HEK293 (cell line): Measurements from ENCODE around the gene SPDYE4.

ENCODE experiments used
- CTCF ChIA-PET: fragments of 350-600 bp; formaldehyde crosslinking; extraction: SDS; loops from one replicate; lab custom pipeline; 2021; ENCODE audit warnings: antibody characterized with exemption; lab: Yijun Ruan, JAX
- POLR2A ChIA-PET: fragments of 300-600 bp; formaldehyde crosslinking; extraction: SDS; loops from one replicate; lab custom pipeline; 2020; ENCODE audit warnings: antibody characterized with exemption, inconsistent platforms; lab: Yijun Ruan, JAX
- H3K27ac ChIP-seq: fragments of 200-500 bp; sonication (Bioruptor generic); 2 replicates; pipeline ENCODE4 v1.5.1; 2014; ENCODE audit warnings: low read depth, low read length, control low read depth, inconsistent platforms; ENCODE audit errors: extremely low read depth
- H3K36me3 ChIP-seq, 2 experiments: fragments of 200-500 bp in 1 of 2; sonication (Bioruptor generic) in 1 of 2; 1 replicate in 1 of 2; 2 replicates in 1 of 2; pipeline ENCODE4 v1.5.1; 2014 to 2017; ENCODE audit warnings: inconsistent platforms in 2 of 2, low read length in 2 of 2; ENCODE audit not compliant: control insufficient read depth in 2 of 2, insufficient read depth in 1 of 2
- H3K4me1 ChIP-seq: fragments of 200-500 bp; sonication (Bioruptor generic); 2 replicates; pipeline ENCODE4 v1.5.1; 2014; ENCODE audit warnings: mild to moderate bottlenecking, low read length, inconsistent platforms; ENCODE audit not compliant: control insufficient read depth, insufficient read depth
- H3K4me3 ChIP-seq: 2 replicates; pipeline ENCODE4 v1.5.1; 2011; ENCODE audit warnings: low read depth, mild to moderate bottlenecking, control low read depth, low read length, moderate library complexity
- H3K9me3 ChIP-seq: fragments of 200-500 bp; sonication (Bioruptor generic); 2 replicates; pipeline ENCODE4 v1.5.1; 2014; ENCODE audit warnings: low read depth, low read length, inconsistent platforms; ENCODE audit not compliant: control insufficient read depth, insufficient read depth
- GLI4 ChIP-seq: fragments of 450-650 bp; formaldehyde crosslinking; IDR thresholded peaks from 2 replicates; pipeline ENCODE4 v1.5.1; 2016; ENCODE audit warnings: missing biosample characterization, missing genetic modification characterization
- GLIS1 ChIP-seq: fragments of 450-650 bp; formaldehyde crosslinking; IDR thresholded peaks from 2 replicates; pipeline ENCODE4 v1.5.1; 2016; ENCODE audit warnings: missing biosample characterization, missing genetic modification characterization
- KLF1 ChIP-seq: fragments of 450-650 bp; formaldehyde crosslinking; IDR thresholded peaks from 2 replicates; pipeline ENCODE4 v1.5.1; 2016; ENCODE audit warnings: missing biosample characterization, missing genetic modification characterization
- KLF8 ChIP-seq: fragments of 450-650 bp; formaldehyde crosslinking; IDR thresholded peaks from 2 replicates; pipeline ENCODE4 v1.5.1; 2016; ENCODE audit warnings: missing biosample characterization, missing genetic modification characterization
- SALL2 ChIP-seq: fragments of 450-650 bp; formaldehyde crosslinking; IDR thresholded peaks from 2 replicates; pipeline ENCODE4 v1.5.0; 2017; ENCODE audit warnings: missing biosample characterization, mild to moderate bottlenecking, missing genetic modification characterization, borderline replicate concordance
- SCRT1 ChIP-seq: fragments of 450-650 bp; formaldehyde crosslinking; IDR thresholded peaks from 2 replicates; pipeline ENCODE4 v1.5.1; 2016; ENCODE audit warnings: missing biosample characterization, missing genetic modification characterization, borderline replicate concordance
- SCRT2 ChIP-seq: fragments of 450-650 bp; formaldehyde crosslinking; IDR thresholded peaks from 2 replicates; pipeline ENCODE4 v1.5.1; 2016; ENCODE audit warnings: missing biosample characterization, missing genetic modification characterization
- SP3 ChIP-seq: fragments of 450-650 bp; formaldehyde crosslinking; IDR thresholded peaks from 2 replicates; pipeline ENCODE4 v1.5.1; 2016; ENCODE audit warnings: missing biosample characterization, missing genetic modification characterization
- TRIM28 ChIP-seq: IDR thresholded peaks from 2 replicates; pipeline ENCODE4 v1.6.1; 2011; ENCODE audit warnings: low read length, control low read depth, borderline replicate concordance
- ZNF132 ChIP-seq: fragments of 450-650 bp; formaldehyde crosslinking; IDR thresholded peaks from 2 replicates; pipeline ENCODE4 v1.5.1; 2017; ENCODE audit warnings: missing biosample characterization, missing genetic modification characterization, borderline replicate concordance
- ZNF174 ChIP-seq: fragments of 450-650 bp; formaldehyde crosslinking; IDR thresholded peaks from 2 replicates; pipeline ENCODE4 v1.5.0; 2017; ENCODE audit warnings: missing biosample characterization, mild to moderate bottlenecking, missing genetic modification characterization
- ZNF335 ChIP-seq: fragments of 450-650 bp; formaldehyde crosslinking; conservative IDR thresholded peaks from 2 replicates; pipeline ENCODE4 v1.5.1; 2016; ENCODE audit warnings: missing biosample characterization, missing genetic modification characterization
- ZNF391 ChIP-seq: fragments of 450-650 bp; formaldehyde crosslinking; IDR thresholded peaks from 2 replicates; pipeline ENCODE4 v1.5.1; 2016; ENCODE audit warnings: low read depth, missing biosample characterization, missing genetic modification characterization, borderline replicate concordance
- ZNF423 ChIP-seq: fragments of 450-650 bp; formaldehyde crosslinking; IDR thresholded peaks from 2 replicates; pipeline ENCODE4 v1.5.1; 2016; ENCODE audit warnings: missing biosample characterization, missing genetic modification characterization
- ZNF76 ChIP-seq: fragments of 450-650 bp; formaldehyde crosslinking; IDR thresholded peaks from 2 replicates; pipeline ENCODE4; 2016; ENCODE audit warnings: low read depth, missing biosample characterization, missing genetic modification characterization, borderline replicate concordance
- ZNF768 ChIP-seq: fragments of 450-650 bp; formaldehyde crosslinking; IDR thresholded peaks from 2 replicates; pipeline ENCODE4 v1.5.1; 2018; ENCODE audit warnings: missing biosample characterization, mild to moderate bottlenecking, missing genetic modification characterization
- TF ChIP-seq, protein P1 (sequence below): fragments of 450-650 bp; formaldehyde crosslinking; optimal IDR thresholded peaks from 2 replicates; pipeline ENCODE3; 2016; ENCODE audit warnings: missing biosample characterization, mild to moderate bottlenecking, missing genetic modification characterization
- TF ChIP-seq, protein P2 (sequence below): sonication (generic); formaldehyde crosslinking; IDR thresholded peaks from 2 replicates; pipeline ENCODE4 v1.8.1; 2022; ENCODE audit warnings: mild to moderate bottlenecking, moderate library complexity, missing genetic modification reagents
- TF ChIP-seq, protein P3 (sequence below): fragments of 450-650 bp; formaldehyde crosslinking; IDR thresholded peaks from 2 replicates; pipeline ENCODE4 v1.5.1; 2016; ENCODE audit warnings: missing biosample characterization, missing genetic modification characterization
- TF ChIP-seq, protein P4 (sequence below): fragments of 450-650 bp; formaldehyde crosslinking; IDR thresholded peaks from 2 replicates; pipeline ENCODE4 v1.5.1; 2016; ENCODE audit warnings: missing biosample characterization, missing genetic modification characterization, borderline replicate concordance
- TF ChIP-seq, protein P5 (sequence below): IDR thresholded peaks from 2 replicates; pipeline ENCODE4 v1.6.1; 2011; ENCODE audit warnings: mild to moderate bottlenecking, low read depth, low read length, borderline replicate concordance

SPDYE4 gene

DNA sequence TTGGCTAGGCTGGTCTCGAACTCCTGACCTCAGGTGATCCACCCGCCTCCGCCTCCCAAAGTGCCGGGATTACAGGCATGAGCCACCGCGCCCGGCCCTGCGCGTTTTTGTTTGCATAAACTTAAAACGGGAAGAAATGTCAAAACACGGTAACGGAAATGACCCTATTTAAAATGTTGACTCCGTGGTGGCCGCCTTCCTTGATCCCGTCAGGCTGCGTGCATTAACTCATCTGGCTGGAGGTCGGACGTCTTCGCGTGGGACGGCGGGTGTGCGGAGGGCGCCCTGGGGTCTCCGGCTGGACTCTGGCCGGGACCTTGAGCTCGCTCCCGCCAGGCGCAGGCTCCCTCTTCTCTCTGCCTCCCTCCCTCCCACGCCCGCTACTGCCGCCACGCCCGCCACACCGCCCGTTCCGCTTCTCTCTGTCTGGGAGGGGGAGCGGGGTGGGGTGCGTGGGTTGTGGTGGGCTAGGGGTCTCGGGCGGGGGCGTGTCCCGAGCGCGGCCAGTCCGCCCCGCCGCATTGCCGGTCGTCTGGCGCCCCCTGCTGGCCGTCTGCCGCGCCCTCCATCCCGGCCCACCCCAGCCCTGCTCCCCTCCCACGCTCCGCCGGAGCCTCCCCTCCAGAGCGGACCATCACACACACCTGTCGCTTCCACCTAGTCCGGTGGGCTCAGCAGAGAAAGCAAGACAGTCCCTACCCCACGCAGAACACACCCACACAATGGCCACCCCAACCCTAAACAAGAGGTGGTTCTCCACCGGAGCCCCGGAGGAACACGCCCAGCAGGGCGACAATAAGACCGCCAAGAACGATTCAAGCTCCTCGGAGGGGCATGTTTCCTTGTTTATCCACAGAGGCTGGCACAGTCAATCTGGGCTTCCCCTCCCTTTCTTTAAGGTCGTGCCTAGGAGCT lies 12.5 kb downstream of the SPDYE4 start (continued):
- TF ChIP-seq, protein P1, sequence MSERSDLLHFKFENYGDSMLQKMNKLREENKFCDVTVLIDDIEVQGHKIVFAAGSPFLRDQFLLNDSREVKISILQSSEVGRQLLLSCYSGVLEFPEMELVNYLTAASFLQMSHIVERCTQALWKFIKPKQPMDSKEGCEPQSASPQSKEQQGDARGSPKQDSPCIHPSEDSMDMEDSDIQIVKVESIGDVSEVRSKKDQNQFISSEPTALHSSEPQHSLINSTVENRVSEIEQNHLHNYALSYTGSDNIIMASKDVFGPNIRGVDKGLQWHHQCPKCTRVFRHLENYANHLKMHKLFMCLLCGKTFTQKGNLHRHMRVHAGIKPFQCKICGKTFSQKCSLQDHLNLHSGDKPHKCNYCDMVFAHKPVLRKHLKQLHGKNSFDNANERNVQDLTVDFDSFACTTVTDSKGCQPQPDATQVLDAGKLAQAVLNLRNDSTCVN (tag by site-specific recombination) = peak; percentile 88
- peak; percentile 69; the same call in 1 of the 2 replicates for TF ChIP-seq ZNF423 (tag by site-specific recombination)
- TF ChIP-seq, protein P2, sequence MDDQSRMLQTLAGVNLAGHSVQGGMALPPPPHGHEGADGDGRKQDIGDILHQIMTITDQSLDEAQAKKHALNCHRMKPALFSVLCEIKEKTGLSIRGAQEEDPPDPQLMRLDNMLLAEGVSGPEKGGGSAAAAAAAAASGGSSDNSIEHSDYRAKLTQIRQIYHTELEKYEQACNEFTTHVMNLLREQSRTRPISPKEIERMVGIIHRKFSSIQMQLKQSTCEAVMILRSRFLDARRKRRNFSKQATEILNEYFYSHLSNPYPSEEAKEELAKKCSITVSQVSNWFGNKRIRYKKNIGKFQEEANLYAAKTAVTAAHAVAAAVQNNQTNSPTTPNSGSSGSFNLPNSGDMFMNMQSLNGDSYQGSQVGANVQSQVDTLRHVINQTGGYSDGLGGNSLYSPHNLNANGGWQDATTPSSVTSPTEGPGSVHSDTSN (CRISPR knock-in tag) = no peak
- TF ChIP-seq GLIS1 (tag by site-specific recombination) = peak; percentile 50
- TF ChIP-seq KLF8 (tag by site-specific recombination) = peak; percentile 98
- TF ChIP-seq SP3 (tag by site-specific recombination) = peak; percentile 67
- TF ChIP-seq SALL2 (tag by site-specific recombination) = no peak
- peak; percentile 37; the same call in 1 of the 2 replicates for TF ChIP-seq ZNF76
- no peak for TF ChIP-seq TRIM28
- TF ChIP-seq ZNF335 (tag by site-specific recombination) = peak; percentile 94
- 0 out of 2 replicates have a peak, but pooled peaks have one; percentile 50 for TF ChIP-seq ZNF391
- peak; percentile 79 for TF ChIP-seq KLF1 (tag by site-specific recombination)

DNA sequence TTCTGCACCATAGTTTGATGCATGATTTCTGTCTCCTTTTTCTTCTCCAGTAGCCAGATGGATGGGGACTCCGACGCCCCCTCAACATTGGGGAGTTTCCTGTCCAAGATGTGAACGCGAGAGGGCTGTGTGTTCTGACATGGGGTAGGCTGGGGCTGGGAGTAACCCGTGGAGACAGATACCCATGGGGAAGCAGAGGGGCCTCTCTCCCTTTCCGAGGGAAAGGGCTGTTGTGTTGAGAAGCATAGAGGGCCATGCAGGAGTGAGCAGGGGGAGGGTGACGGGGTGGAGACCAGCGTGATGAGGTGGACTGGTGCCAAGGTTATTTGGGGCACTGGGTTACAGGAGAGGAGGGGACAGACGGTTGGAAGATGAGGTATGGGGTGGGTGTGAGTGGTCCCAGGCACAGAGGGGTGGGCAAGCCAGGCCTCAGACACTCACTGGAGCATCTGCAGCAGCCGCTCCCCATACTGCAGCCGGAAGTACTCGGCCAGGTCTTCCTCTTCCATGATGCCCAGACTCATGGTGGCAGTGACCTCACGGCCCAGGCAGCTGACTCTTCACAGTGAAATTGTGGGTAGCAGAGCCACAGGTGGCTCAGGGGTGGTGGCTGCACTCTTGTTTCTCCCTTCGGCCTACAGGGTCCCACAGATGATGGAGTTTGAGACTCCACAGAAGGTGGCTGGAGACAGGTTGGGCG lies 14.1 kb downstream of the SPDYE4 start:
- ChIA-PET CTCF (no interaction called here), POLR2A (no interaction called here)
- Histone ChIP-seq H3K4me3 (no peak overlapping the region), H3K4me1 (no peaks in the 10 kb centered on the region), H3K27ac (no peak overlapping the region), H3K9me3 (no peaks in the 10 kb centered on the region), H3K36me3 (no peaks in the 10 kb centered on the region)
- TF ChIP-seq ZNF132 (tag by site-specific recombination) (no peak), ZNF174 (no peak), GLI4 (tag by site-specific recombination) (no peak), SCRT1 (tag by site-specific recombination) (0 out of 2 replicates have a peak, but pooled peaks have one; percentile 29), SCRT2 (tag by site-specific recombination) (peak; percentile 58), ZNF768 (tag by site-specific recombination) (no peak)
- TF ChIP-seq, protein P2 (CRISPR knock-in tag) = no peak
- TF ChIP-seq, protein P3, sequence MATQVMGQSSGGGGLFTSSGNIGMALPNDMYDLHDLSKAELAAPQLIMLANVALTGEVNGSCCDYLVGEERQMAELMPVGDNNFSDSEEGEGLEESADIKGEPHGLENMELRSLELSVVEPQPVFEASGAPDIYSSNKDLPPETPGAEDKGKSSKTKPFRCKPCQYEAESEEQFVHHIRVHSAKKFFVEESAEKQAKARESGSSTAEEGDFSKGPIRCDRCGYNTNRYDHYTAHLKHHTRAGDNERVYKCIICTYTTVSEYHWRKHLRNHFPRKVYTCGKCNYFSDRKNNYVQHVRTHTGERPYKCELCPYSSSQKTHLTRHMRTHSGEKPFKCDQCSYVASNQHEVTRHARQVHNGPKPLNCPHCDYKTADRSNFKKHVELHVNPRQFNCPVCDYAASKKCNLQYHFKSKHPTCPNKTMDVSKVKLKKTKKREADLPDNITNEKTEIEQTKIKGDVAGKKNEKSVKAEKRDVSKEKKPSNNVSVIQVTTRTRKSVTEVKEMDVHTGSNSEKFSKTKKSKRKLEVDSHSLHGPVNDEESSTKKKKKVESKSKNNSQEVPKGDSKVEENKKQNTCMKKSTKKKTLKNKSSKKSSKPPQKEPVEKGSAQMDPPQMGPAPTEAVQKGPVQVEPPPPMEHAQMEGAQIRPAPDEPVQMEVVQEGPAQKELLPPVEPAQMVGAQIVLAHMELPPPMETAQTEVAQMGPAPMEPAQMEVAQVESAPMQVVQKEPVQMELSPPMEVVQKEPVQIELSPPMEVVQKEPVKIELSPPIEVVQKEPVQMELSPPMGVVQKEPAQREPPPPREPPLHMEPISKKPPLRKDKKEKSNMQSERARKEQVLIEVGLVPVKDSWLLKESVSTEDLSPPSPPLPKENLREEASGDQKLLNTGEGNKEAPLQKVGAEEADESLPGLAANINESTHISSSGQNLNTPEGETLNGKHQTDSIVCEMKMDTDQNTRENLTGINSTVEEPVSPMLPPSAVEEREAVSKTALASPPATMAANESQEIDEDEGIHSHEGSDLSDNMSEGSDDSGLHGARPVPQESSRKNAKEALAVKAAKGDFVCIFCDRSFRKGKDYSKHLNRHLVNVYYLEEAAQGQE = no peak
- TF ChIP-seq, protein P4, sequence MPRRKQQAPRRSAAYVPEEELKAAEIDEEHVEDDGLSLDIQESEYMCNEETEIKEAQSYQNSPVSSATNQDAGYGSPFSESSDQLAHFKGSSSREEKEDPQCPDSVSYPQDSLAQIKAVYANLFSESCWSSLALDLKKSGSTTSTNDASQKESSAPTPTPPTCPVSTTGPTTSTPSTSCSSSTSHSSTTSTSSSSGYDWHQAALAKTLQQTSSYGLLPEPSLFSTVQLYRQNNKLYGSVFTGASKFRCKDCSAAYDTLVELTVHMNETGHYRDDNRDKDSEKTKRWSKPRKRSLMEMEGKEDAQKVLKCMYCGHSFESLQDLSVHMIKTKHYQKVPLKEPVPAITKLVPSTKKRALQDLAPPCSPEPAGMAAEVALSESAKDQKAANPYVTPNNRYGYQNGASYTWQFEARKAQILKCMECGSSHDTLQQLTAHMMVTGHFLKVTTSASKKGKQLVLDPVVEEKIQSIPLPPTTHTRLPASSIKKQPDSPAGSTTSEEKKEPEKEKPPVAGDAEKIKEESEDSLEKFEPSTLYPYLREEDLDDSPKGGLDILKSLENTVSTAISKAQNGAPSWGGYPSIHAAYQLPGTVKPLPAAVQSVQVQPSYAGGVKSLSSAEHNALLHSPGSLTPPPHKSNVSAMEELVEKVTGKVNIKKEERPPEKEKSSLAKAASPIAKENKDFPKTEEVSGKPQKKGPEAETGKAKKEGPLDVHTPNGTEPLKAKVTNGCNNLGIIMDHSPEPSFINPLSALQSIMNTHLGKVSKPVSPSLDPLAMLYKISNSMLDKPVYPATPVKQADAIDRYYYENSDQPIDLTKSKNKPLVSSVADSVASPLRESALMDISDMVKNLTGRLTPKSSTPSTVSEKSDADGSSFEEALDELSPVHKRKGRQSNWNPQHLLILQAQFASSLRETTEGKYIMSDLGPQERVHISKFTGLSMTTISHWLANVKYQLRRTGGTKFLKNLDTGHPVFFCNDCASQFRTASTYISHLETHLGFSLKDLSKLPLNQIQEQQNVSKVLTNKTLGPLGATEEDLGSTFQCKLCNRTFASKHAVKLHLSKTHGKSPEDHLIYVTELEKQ (tag by site-specific recombination) = no peak
- TF ChIP-seq, protein P5, sequence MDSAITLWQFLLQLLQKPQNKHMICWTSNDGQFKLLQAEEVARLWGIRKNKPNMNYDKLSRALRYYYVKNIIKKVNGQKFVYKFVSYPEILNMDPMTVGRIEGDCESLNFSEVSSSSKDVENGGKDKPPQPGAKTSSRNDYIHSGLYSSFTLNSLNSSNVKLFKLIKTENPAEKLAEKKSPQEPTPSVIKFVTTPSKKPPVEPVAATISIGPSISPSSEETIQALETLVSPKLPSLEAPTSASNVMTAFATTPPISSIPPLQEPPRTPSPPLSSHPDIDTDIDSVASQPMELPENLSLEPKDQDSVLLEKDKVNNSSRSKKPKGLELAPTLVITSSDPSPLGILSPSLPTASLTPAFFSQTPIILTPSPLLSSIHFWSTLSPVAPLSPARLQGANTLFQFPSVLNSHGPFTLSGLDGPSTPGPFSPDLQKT = no peak
